Measurements from ENCODE around the gene SNX7.

The SNX7 gene

GRCh38 chr1:98674075-98674781 is 12.7 kb downstream of the SNX7 start:
- Histone ChIP-seq H3K4me3 (no peak overlapping the region), H3K27ac (no peak overlapping the region)
- TF ChIP-seq, protein P1, sequence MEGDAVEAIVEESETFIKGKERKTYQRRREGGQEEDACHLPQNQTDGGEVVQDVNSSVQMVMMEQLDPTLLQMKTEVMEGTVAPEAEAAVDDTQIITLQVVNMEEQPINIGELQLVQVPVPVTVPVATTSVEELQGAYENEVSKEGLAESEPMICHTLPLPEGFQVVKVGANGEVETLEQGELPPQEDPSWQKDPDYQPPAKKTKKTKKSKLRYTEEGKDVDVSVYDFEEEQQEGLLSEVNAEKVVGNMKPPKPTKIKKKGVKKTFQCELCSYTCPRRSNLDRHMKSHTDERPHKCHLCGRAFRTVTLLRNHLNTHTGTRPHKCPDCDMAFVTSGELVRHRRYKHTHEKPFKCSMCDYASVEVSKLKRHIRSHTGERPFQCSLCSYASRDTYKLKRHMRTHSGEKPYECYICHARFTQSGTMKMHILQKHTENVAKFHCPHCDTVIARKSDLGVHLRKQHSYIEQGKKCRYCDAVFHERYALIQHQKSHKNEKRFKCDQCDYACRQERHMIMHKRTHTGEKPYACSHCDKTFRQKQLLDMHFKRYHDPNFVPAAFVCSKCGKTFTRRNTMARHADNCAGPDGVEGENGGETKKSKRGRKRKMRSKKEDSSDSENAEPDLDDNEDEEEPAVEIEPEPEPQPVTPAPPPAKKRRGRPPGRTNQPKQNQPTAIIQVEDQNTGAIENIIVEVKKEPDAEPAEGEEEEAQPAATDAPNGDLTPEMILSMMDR (IDR thresholded peaks at IDR 0.05) = no peak
- no peak for DNase-seq (ENCODE audit: low spot score)

DNA sequence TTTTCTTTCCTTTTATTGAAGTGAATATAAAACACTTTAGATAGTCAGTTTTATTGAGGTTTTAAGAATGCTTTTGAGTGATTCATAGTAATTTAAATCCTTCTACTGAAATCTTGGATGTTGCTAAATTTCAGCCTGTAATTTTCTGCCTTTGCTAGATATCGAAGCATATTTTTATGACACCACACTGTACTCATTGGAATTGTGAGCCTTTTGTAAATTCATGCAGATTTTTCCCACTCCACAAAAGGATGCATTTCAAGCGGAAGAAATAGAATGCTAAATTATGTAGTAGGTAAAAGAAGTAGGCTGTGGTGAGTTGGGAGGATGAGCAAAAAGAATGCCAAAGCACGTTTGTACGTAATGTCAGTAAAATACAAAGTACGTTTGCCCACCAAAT is 13.8 kb downstream of the SNX7 start:
- no peak overlapping the region for H3K4me3 ChIP-seq
- TF ChIP-seq, protein P1 (IDR thresholded peaks at IDR 0.05) = no peak
- no peak overlapping the region for H3K27ac ChIP-seq

DNA sequence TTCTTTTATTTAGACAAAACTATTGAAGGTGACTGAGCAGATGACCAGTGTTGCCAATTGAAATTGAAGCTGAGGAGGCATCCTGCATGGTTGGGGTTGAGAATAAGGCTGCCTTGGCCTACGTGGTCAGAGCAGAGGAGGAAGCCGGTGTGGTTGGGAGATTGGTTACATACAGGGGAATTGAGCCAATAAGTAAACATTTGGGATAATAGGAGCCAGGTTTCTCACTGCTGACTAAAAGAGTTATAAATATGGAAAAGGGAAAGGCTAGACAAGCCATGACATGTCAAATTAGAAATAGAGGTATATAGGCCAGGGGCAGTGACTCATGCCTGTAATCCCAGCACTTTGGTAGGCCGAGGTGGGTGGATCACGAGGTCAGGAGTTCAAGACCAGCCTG is 15.8 kb downstream of the SNX7 start:
- no peak overlapping the region for H3K4me3 ChIP-seq
- TF ChIP-seq, protein P1 (IDR thresholded peaks at IDR 0.05) = no peak
- DNase-seq (ENCODE audit: low spot score) = no peak
- no peak overlapping the region for H3K27ac ChIP-seq

More for the DNA sequence above, 13.8 kb downstream of the SNX7 start:
- no peak for DNase-seq (ENCODE audit: low spot score)

- TF ChIP-seq, protein P1 (IDR thresholded peaks at IDR 0.05) = no peak
- H3K27ac ChIP-seq = no peak overlapping the region
- H3K4me3 ChIP-seq = no peak overlapping the region
- no peak for DNase-seq (ENCODE audit: low spot score)
Observed at GRCh38 chr1:98681812-98682211, 20.3 kb downstream of the SNX7 start.

DNA sequence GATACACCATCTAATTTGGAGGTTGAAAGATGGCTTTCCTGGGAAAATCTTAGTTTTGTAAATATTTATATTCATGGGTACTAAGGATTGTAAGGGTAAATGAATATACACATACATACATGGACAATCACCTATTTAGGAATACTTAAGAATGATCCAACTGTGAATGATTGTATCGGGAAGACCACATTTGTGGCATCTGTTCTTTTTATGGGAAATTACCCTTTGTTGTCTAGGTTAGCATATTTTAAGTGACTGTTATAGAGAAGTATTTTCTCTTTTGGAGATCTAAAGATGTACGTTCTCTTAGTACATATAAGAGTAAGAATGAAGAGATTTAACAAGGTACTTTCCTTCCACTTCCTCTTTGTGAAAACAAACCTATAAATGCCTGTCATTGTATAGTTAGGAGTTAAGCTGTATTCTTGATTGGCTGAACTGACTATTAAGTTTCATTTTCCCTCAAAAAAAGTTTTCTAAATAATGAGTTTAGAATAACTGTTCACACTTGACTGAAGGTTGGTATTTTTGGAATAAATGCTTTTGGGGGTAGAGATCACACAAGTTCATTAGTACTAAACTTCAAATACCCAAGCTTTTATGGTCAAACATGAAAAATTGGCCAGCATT is 26.7 kb downstream of the SNX7 start:
- no peak overlapping the region for H3K4me3 ChIP-seq
- H3K27ac ChIP-seq = no peak overlapping the region
- DNase-seq (ENCODE audit: low spot score) = no peak
- TF ChIP-seq, protein P1 (IDR thresholded peaks at IDR 0.05) = no peak

GRCh38 chr1:98690576-98690975 is 29.1 kb downstream of the SNX7 start:
- H3K4me3 ChIP-seq = no peak overlapping the region
- no peak for DNase-seq (ENCODE audit: low spot score)
- H3K27ac ChIP-seq = no peak overlapping the region
- TF ChIP-seq, protein P1 (IDR thresholded peaks at IDR 0.05) = no peak

DNA sequence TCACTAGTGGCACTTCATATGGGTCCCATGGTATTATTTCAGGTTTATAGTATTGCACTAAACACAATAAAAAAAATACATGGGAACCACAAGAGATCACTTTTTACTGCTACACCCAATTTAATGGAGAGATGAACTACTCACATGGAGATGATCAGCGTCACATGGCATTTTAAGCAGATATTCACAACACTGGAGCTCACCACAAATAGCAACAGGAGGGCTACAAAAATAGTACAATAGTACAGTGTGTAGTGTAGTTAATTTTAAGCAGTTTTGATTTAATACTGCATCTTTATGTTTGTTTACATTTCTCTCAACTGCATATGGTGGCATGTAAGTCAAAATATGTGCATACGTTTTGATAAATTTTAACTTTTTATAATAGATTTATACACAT is 31.0 kb downstream of the SNX7 start:
- DNase-seq (ENCODE audit: low spot score) = no peak
- Histone ChIP-seq H3K27ac (no peak overlapping the region), H3K4me3 (no peak overlapping the region)
- TF ChIP-seq, protein P1 (IDR thresholded peaks at IDR 0.05) = no peak

Data from coronary artery (tissue), 2 donors.